ENCODE results near the gene PKNOX2. TPM values are rescaled to one million over a fixed set of nuclear protein-coding genes. Genes with fewer than 3 reads are reported as not detected.

Gene PKNOX2
- total RNA-seq, 3 donors from 2014 or later (not counting 1 experiment from before 2014, with no cell fraction given), result not detected

DNA sequence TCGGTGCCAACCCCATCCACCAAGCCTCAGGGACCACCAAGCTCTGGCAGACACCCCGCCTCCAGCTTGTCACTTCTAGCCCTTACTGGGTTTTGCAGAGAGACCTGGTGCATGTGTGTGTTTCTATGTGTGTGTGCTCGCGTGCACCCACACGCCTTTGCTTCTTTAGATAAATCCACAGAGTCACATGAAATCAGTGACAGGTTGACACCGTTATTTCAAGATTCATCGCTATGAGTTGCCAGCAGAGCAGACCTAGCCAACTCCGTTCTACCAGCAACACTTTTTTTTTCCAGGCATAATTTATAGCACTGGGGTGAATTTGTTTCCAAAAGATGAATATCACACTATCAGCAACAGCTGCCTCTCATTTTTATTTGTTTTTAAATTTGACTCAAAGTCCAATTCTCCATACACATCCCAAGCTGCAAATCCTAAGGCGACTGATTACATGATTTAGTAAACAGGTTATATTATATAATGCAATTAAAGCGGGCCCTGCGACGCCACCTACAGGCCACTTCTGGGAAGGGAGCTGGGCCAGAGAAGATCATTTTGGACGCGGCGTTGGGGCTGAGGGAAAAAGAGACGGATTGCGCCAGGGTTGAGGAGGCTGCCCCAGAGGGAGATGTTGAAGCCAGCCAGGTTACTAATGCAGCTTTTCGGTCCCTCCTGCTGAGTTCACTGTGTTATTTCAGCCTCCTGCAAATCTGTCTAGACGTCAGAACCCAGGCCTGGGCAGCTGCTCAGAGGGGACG, 181.0 kb downstream of the PKNOX2 start:
- Histone ChIP-seq H3K27me3 (ENCODE audit: control insufficient read depth, insufficient read depth, low read length) (no peaks in the 10 kb centered on the region), H3K4me1 (ENCODE audit: control insufficient read depth, insufficient read depth, low read length) (no peaks in the 10 kb centered on the region), H3K36me3 (ENCODE audit: control insufficient read depth, insufficient read depth, low read length) (no peaks in the 10 kb centered on the region), H3K4me3 (ENCODE audit: low read length) (no peak overlapping the region), H3K27ac (ENCODE audit: low read length) (no peak overlapping the region), H3K9me3 (ENCODE audit: control insufficient read depth, insufficient read depth, low read length) (no peaks in the 10 kb centered on the region)
- intact Hi-C loops (cut with micrococcal nuclease), result loop anchor here (5.0 kb wide), 1 partner anchor 253 kb away; no protein-coding TSS in a partner anchor
- Mint-ChIP-seq H3K9me3 (no peaks in the 10 kb centered on the region), H3K27ac (no peak overlapping the region), H3K4me3 (no peak overlapping the region), H3K36me3 (no peaks in the 10 kb centered on the region), H3K4me1 (peaks cover 0 to 5% of the 10 kb centered on the region in 2 donors), H3K27me3 (ENCODE audit: low read depth in 2 of 2) (peaks cover 13 to 14% of the 10 kb centered on the region in 2 donors)
- DNase-seq (peak in 1 of 2 donors; percentile 54), ATAC-seq (peak in 1 of 3 donors; percentile 62)
- 35% methylated on average over 16 of the region's 20 CpGs for WGBS (ENCODE audit: insufficient coverage)
- TF ChIP-seq, protein P1, sequence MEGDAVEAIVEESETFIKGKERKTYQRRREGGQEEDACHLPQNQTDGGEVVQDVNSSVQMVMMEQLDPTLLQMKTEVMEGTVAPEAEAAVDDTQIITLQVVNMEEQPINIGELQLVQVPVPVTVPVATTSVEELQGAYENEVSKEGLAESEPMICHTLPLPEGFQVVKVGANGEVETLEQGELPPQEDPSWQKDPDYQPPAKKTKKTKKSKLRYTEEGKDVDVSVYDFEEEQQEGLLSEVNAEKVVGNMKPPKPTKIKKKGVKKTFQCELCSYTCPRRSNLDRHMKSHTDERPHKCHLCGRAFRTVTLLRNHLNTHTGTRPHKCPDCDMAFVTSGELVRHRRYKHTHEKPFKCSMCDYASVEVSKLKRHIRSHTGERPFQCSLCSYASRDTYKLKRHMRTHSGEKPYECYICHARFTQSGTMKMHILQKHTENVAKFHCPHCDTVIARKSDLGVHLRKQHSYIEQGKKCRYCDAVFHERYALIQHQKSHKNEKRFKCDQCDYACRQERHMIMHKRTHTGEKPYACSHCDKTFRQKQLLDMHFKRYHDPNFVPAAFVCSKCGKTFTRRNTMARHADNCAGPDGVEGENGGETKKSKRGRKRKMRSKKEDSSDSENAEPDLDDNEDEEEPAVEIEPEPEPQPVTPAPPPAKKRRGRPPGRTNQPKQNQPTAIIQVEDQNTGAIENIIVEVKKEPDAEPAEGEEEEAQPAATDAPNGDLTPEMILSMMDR (IDR thresholded peaks at IDR 0.05), result peak; percentile 53

DNA sequence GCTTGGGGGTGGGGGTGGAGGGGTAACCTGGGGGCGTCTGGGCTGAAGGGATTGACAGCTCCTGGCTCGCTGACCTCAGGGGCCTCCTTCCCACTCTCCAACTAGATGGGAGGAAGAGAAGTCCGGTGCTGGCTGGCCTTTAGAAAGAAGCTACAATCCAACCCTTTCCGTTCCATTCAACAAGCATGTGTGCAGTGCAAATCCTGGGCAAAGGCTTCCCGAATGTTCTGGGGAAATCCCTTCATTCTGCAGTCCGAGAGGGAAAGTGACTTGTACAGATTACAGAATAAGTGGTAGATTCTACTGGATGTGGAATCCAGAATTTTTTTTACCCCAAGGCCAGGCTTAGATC, 181.6 kb downstream of the PKNOX2 start:
- TF ChIP-seq, protein P1 (IDR thresholded peaks at IDR 0.05), result no peak
- Mint-ChIP-seq H3K4me3 (no peak overlapping the region), H3K36me3 (no peaks in the 10 kb centered on the region), H3K27me3 (ENCODE audit: low read depth in 2 of 2) (peaks cover 13 to 14% of the 10 kb centered on the region in 2 donors), H3K9me3 (no peaks in the 10 kb centered on the region), H3K4me1 (peaks cover 0 to 5% of the 10 kb centered on the region in 2 donors), H3K27ac (no peak overlapping the region)
- H3K27ac ChIP-seq (ENCODE audit: low read length), result no peak overlapping the region
- H3K9me3 ChIP-seq (ENCODE audit: control insufficient read depth, insufficient read depth, low read length), result no peaks in the 10 kb centered on the region
- no peaks in the 10 kb centered on the region for H3K36me3 ChIP-seq (ENCODE audit: control insufficient read depth, insufficient read depth, low read length)
- no peak overlapping the region for H3K4me3 ChIP-seq (ENCODE audit: low read length)
- no peaks in the 10 kb centered on the region for H3K27me3 ChIP-seq (ENCODE audit: control insufficient read depth, insufficient read depth, low read length)
- no peaks in the 10 kb centered on the region for H3K4me1 ChIP-seq (ENCODE audit: control insufficient read depth, insufficient read depth, low read length)
- WGBS (ENCODE audit: insufficient coverage), result 56% methylated on average over 5 of the region's 6 CpGs
- intact Hi-C loops (cut with micrococcal nuclease), result loop anchor here (5.0 kb wide), 1 partner anchor 254 kb away; no protein-coding TSS in a partner anchor
- no peak for DNase-seq
- no peak for ATAC-seq

DNA sequence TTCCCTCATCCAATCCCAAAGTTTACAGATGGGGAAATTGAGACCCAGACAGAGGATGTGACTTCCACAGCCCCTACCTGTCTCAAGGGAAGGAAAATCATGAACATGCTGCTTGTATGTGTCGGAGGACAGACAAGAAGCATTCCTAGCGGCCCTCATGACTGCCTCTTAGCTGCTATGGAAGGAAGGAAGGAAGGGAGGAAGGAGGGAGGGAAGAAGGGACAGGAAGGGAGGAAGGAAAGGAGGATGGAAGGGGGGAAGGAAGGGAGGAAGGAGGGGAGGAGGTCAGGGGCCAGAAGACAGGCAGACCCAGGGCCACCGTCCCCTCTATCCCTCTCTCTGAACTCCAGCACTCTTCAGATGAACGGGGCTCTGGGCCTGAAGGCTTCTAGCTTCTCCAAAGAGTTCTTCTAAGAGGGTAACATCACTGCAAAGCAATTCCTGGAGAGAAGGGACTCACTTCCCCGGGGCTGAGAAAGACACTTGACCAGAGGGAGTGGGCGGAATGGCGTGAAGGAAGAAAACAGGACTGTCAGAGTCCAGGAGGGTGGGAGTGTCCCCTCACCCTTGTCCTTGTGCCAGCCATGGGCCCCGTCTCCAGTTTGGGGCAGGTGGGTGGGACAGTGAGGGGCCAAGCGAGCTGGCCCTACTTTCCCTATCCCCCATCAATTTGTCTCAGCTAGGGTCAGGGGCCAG, 182.2 kb downstream of the PKNOX2 start:
- ATAC-seq, result no peak
- TF ChIP-seq, protein P1 (IDR thresholded peaks at IDR 0.05), result no peak
- Histone ChIP-seq H3K27me3 (ENCODE audit: control insufficient read depth, insufficient read depth, low read length) (no peaks in the 10 kb centered on the region), H3K36me3 (ENCODE audit: control insufficient read depth, insufficient read depth, low read length) (no peaks in the 10 kb centered on the region), H3K4me1 (ENCODE audit: control insufficient read depth, insufficient read depth, low read length) (no peaks in the 10 kb centered on the region), H3K4me3 (ENCODE audit: low read length) (no peak overlapping the region), H3K27ac (ENCODE audit: low read length) (no peak overlapping the region), H3K9me3 (ENCODE audit: control insufficient read depth, insufficient read depth, low read length) (no peaks in the 10 kb centered on the region)
- no peak overlapping the region for H3K27ac Mint-ChIP-seq
- DNase-seq, result no peak
- H3K4me3 Mint-ChIP-seq, result no peak overlapping the region
- WGBS (ENCODE audit: insufficient coverage), result 80% methylated on average over 9 of the region's 9 CpGs
- peaks cover 0 to 5% of the 10 kb centered on the region in 2 donors for H3K4me1 Mint-ChIP-seq
- H3K36me3 Mint-ChIP-seq, result no peaks in the 10 kb centered on the region
- H3K9me3 Mint-ChIP-seq, result no peaks in the 10 kb centered on the region
- intact Hi-C loops (cut with micrococcal nuclease), result loop anchor here (5.0 kb wide), 1 partner anchor 254 kb away; no protein-coding TSS in a partner anchor
- peaks cover 11 to 13% of the 10 kb centered on the region in 2 donors for H3K27me3 Mint-ChIP-seq (ENCODE audit: low read depth in 2 of 2)

Measured in natural killer cell (primary cell).